CD14-positive monocyte (primary cell): ENCODE data around the gene CSTF2T. TPM values are rescaled to one million over a fixed set of nuclear protein-coding genes. Genes with fewer than 3 reads are reported as not detected.

Experiments used
- DNase-seq, 3 donors: peaks; one replicate each; pipeline ENCODE4 v3.0.0-alpha.2; 2011 to 2022
- H2AFZ ChIP-seq: 2 replicates; pipeline ENCODE4 v1.6.0; 2012; ENCODE audit warnings: mild to moderate bottlenecking, low read depth, low read length, inconsistent platforms; ENCODE audit not compliant: insufficient read depth, poor library complexity, severe bottlenecking
- H3K27ac ChIP-seq, 2 donors: 1 replicate in 1 of 2; 2 replicates in 1 of 2; pipeline ENCODE4 v1.5.1; 2012 to 2013; ENCODE audit warnings: low read length in 2 of 2, control low read depth in 1 of 2, inconsistent platforms in 1 of 2, low read depth in 1 of 2, mild to moderate bottlenecking in 1 of 2
- H3K27me3 ChIP-seq, 2 donors: one replicate each; pipeline versions ENCODE4 v1.6.0 to v1.6.1; 2011 to 2013; ENCODE audit warnings: low read length in 2 of 2; ENCODE audit not compliant: control insufficient read depth in 2 of 2, insufficient read depth in 2 of 2
- H3K36me3 ChIP-seq, 2 donors: replicated peaks in 1 of 2; 1 replicate in 1 of 2; 2 replicates in 1 of 2; pipeline versions ENCODE4 v1.5.1 to v1.6.1; 2012 to 2013; ENCODE audit warnings: low read length in 2 of 2, control low read depth in 1 of 2, inconsistent platforms in 1 of 2, mild to moderate bottlenecking in 1 of 2; ENCODE audit not compliant: insufficient read depth in 2 of 2, control insufficient read depth in 1 of 2
- H3K4me1 ChIP-seq, 2 donors: 1 replicate in 1 of 2; 2 replicates in 1 of 2; pipeline versions ENCODE4 v1.5.1 to v1.6.1; 2012 to 2013; ENCODE audit warnings: low read length in 2 of 2, control low read depth in 1 of 2, inconsistent platforms in 1 of 2, mild to moderate bottlenecking in 1 of 2, moderate library complexity in 1 of 2; ENCODE audit not compliant: insufficient read depth in 2 of 2, control insufficient read depth in 1 of 2
- H3K4me2 ChIP-seq: replicated peaks from 2 replicates; pipeline ENCODE3; 2012; ENCODE audit warnings: low read length, moderate library complexity, mild to moderate bottlenecking; ENCODE audit not compliant: poor library complexity, severe bottlenecking; ENCODE audit errors: extremely low read depth
- H3K4me3 ChIP-seq, 3 experiments: fragments of 200-600 bp in 1 of 3; sonication (generic) in 1 of 3; replicated peaks in 1 of 3; 1 replicate in 2 of 3; 2 replicates in 1 of 3; pipeline ENCODE4 v1.5.1; 2011 to 2013; ENCODE audit warnings: low read length in 3 of 3, mild to moderate bottlenecking in 3 of 3, control low read depth in 2 of 3, low read depth in 2 of 3, inconsistent platforms in 1 of 3, moderate library complexity in 1 of 3
- H3K79me2 ChIP-seq: 2 replicates; pipeline ENCODE4 v1.6.0; 2012; ENCODE audit warnings: mild to moderate bottlenecking, control low read depth, inconsistent platforms, low read length, moderate library complexity; ENCODE audit not compliant: insufficient read depth
- H3K9ac ChIP-seq: 2 replicates; pipeline ENCODE4 v1.6.0; 2017; ENCODE audit warnings: low read length, mild to moderate bottlenecking; ENCODE audit not compliant: insufficient read depth, poor library complexity, severe bottlenecking
- H3K9me3 ChIP-seq, 2 donors: replicated peaks in 1 of 2; 1 replicate in 1 of 2; 2 replicates in 1 of 2; pipeline versions ENCODE4 v1.5.1 to v1.6.1; 2012 to 2013; ENCODE audit warnings: low read length in 2 of 2, control low read depth in 1 of 2; ENCODE audit not compliant: control insufficient read depth in 1 of 2, insufficient read depth in 1 of 2
- H4K20me1 ChIP-seq: 2 replicates; pipeline ENCODE4 v1.6.0; 2012; ENCODE audit warnings: mild to moderate bottlenecking, low read length, control low read depth, moderate library complexity; ENCODE audit not compliant: insufficient read depth
- H3K27ac Mint-ChIP-seq, 7 donors: one replicate each; pipeline ENCODE4 v1.8.0; 2020; ENCODE audit warnings: mild to moderate bottlenecking in 7 of 7, mixed read lengths in 7 of 7, moderate library complexity in 6 of 7, inconsistent platforms in 2 of 7
- H3K27me3 Mint-ChIP-seq, 3 donors: one replicate each; pipeline ENCODE4 v1.8.0; 2021 to 2022; ENCODE audit warnings: low read depth in 3 of 3, mild to moderate bottlenecking in 3 of 3, mixed read lengths in 3 of 3, moderate library complexity in 3 of 3, inconsistent platforms in 1 of 3
- H3K36me3 Mint-ChIP-seq, 2 donors: one replicate each; pipeline ENCODE4 v1.8.0; 2020; ENCODE audit warnings: mixed read lengths in 2 of 2, inconsistent platforms in 1 of 2, mild to moderate bottlenecking in 1 of 2
- H3K4me1 Mint-ChIP-seq: one replicate; pipeline ENCODE4 v1.8.0; 2020; ENCODE audit warnings: mild to moderate bottlenecking, mixed read lengths
- H3K4me3 Mint-ChIP-seq, 2 donors: one replicate each; pipeline ENCODE4 v1.8.0; 2020; ENCODE audit warnings: mild to moderate bottlenecking in 2 of 2, mixed read lengths in 2 of 2, moderate library complexity in 1 of 2
- H3K9me3 Mint-ChIP-seq, 7 donors: one replicate each; pipeline ENCODE4 v1.8.0; 2020 to 2022; ENCODE audit warnings: mixed read lengths in 7 of 7, mild to moderate bottlenecking in 6 of 7, moderate library complexity in 6 of 7, inconsistent platforms in 2 of 7
- CTCF ChIP-seq: fragments of 200-600 bp; IDR thresholded peaks from one replicate; pipeline ENCODE4 v1.8.0; 2022; ENCODE audit warnings: antibody characterized with exemption, mild to moderate bottlenecking
- WGBS: methylation state at CpG from one replicate; pipeline ENCODE4 v1.1.5; 2013; ENCODE audit warnings: missing lambda C conversion rate; ENCODE audit not compliant: insufficient coverage; 5-methylcytosine and 5-hydroxymethylcytosine counted together
- intact Hi-C, 2 donors: fragments of 100-400 bp; cut with micrococcal nuclease; formaldehyde crosslinking; loops; one replicate each; pipeline versions ENCODE4 v1.15.0 to v1.15.1; 2023
- polyA plus RNA-seq, 3 donors: library from polyadenylated mRNA; depleted of rRNA in 1 of 3; unstranded in 2 of 3; stranded (reverse) in 1 of 3; fragments of 300-500 nt in 2 of 3; fragments of >200 nt in 1 of 3; fragmentation: Illumina TruSeq in 2 of 3; gene quantifications; 1 replicate in 2 of 3; 2 replicates in 1 of 3; pipeline ENCODE4 v1.2.3, GENCODE V29; 2012 to 2021

The CSTF2T gene
- polyA plus RNA-seq, 3 donors, result 1.7 to 11.0 (median 7.4) TPM

GRCh38 chr10:51700228-51700817, 928 bp upstream of the CSTF2T start:
- Histone ChIP-seq H3K4me3 (peak overlapping the region; percentile 92 to 94 (median 93)), H3K4me1 (peaks cover 22 to 39% of the 10 kb centered on the region in 2 donors), H3K27ac (peak overlapping the region; percentile 80 to 99), H3K36me3 (peaks cover 0 to 5% of the 10 kb centered on the region in 2 donors), H3K4me2 (peak overlapping the region; percentile 91), H3K9me3 (no peaks in the 10 kb centered on the region), H3K9ac (peak overlapping the region; percentile 78), H3K79me2 (peaks cover 20% of the 10 kb centered on the region), H3K27me3 (no peaks in the 10 kb centered on the region), H4K20me1 (peaks cover 7% of the 10 kb centered on the region), H2AFZ (peak overlapping the region; percentile 91)
- intact Hi-C loops, result no loop called here
- H3K36me3 Mint-ChIP-seq, result peaks cover 11 to 19% of the 10 kb centered on the region in 2 donors
- H3K27ac Mint-ChIP-seq, result peak overlapping the region; percentile 98 to 100 (median 100)
- H3K4me1 Mint-ChIP-seq, result peaks cover 36% of the 10 kb centered on the region
- no peaks in the 10 kb centered on the region for H3K9me3 Mint-ChIP-seq
- no peak for TF ChIP-seq CTCF
- WGBS, result 56% methylated on average over 3 of the region's 12 CpGs
- H3K4me3 Mint-ChIP-seq, result peak overlapping the region; percentile 98 to 99
- H3K27me3 Mint-ChIP-seq, result no peaks in the 10 kb centered on the region
- DNase-seq, result peak in 1 of 3 donors; percentile 3

GRCh38 chr10:51699145-51699474, 285 bp downstream of the CSTF2T start:
- Histone ChIP-seq H3K4me3 (peak overlapping the region; percentile 92 to 94 (median 93)), H3K9ac (peak overlapping the region; percentile 78), H4K20me1 (peaks cover 12% of the 10 kb centered on the region), H3K36me3 (peaks cover 0 to 5% of the 10 kb centered on the region in 2 donors), H3K9me3 (no peaks in the 10 kb centered on the region), H3K4me2 (peak overlapping the region; percentile 91), H3K79me2 (peaks cover 20% of the 10 kb centered on the region), H3K4me1 (peaks cover 22 to 39% of the 10 kb centered on the region in 2 donors), H3K27ac (peak overlapping the region; percentile 80 to 99), H2AFZ (peak overlapping the region; percentile 91), H3K27me3 (no peaks in the 10 kb centered on the region)
- peaks cover 36% of the 10 kb centered on the region for H3K4me1 Mint-ChIP-seq
- H3K9me3 Mint-ChIP-seq, result no peaks in the 10 kb centered on the region
- H3K27ac Mint-ChIP-seq, result peak overlapping the region; percentile 98 to 100 (median 100)
- no peak for DNase-seq
- peaks cover 11 to 19% of the 10 kb centered on the region in 2 donors for H3K36me3 Mint-ChIP-seq
- no peaks in the 10 kb centered on the region for H3K27me3 Mint-ChIP-seq
- intact Hi-C loops, result no loop called here
- 0% methylated on average over 14 of the region's 14 CpGs for WGBS
- H3K4me3 Mint-ChIP-seq, result peak overlapping the region; percentile 98 to 99
- TF ChIP-seq CTCF, result no peak
